ENCODE results near the gene COX7B. TPM values are rescaled to one million over a fixed set of nuclear protein-coding genes. Genes with fewer than 3 reads are reported as not detected.
"Not testable (repeated sequence)": the region's sequence is repeated elsewhere in the genome, so short reads cannot be mapped to it uniquely, and the experiment has no call there.

COX7B gene, protein sequence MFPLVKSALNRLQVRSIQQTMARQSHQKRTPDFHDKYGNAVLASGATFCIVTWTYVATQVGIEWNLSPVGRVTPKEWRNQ
- total RNA-seq: 222 and 228 TPM in 2 replicates

DNA sequence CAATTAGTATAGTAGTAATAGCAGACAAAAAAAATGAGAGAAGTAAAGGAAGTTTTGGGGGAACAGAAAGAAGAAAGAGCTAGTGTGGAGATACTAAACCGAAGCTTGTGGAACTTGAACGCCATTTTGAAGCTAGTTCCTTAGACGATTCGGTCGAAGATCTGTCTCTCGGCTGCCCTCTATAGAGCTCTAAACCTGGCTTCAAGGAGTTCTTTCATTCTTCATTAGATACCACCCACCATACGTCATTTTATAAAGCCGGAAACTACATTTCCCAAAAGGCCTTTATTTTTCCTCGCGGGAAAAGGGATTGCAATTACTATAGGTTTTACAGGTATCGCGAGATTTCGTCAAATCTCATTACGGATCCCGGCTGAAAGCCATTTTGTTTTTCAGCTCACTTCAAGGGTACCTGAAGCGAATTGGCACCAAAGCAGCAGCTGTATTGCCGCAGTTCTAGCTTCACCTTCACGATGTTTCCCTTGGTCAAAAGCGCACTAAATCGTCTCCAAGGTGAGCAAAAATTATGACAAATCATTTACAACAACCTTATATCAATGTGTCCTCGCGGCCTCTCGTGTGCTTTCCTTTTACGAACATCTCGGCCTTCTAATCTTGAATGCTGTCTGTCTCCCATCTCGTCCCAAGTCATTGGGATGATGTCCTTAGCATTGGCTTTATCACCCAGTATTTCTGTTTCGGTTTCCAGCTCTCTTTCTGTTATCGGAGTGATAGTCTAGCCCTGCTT is at the start of gene COX7B:
Gene COX7B (plus strand): TSS at position 388 of the 748 bp plus-strand sequence. CDS start 86 bp downstream, at position 474.
- Histone ChIP-seq H3K36me3 (ENCODE audit: control insufficient read depth, insufficient read depth, low read length) (no peaks in the 10 kb centered on the region), H3K4me3 (ENCODE audit: low read depth, low read length) (peak within 1 kb of the TSS; percentile 50), H3K27me3 (ENCODE audit: control insufficient read depth, insufficient read depth, low read length) (no peaks in the 10 kb centered on the region)
- peak; percentile 80 for DNase-seq (ENCODE audit: low read depth)
- TF ChIP-seq, protein P1, sequence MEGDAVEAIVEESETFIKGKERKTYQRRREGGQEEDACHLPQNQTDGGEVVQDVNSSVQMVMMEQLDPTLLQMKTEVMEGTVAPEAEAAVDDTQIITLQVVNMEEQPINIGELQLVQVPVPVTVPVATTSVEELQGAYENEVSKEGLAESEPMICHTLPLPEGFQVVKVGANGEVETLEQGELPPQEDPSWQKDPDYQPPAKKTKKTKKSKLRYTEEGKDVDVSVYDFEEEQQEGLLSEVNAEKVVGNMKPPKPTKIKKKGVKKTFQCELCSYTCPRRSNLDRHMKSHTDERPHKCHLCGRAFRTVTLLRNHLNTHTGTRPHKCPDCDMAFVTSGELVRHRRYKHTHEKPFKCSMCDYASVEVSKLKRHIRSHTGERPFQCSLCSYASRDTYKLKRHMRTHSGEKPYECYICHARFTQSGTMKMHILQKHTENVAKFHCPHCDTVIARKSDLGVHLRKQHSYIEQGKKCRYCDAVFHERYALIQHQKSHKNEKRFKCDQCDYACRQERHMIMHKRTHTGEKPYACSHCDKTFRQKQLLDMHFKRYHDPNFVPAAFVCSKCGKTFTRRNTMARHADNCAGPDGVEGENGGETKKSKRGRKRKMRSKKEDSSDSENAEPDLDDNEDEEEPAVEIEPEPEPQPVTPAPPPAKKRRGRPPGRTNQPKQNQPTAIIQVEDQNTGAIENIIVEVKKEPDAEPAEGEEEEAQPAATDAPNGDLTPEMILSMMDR (IDR thresholded peaks at IDR 0.05; ENCODE audit: insufficient read depth, low read length, poor library complexity, severe bottlenecking): peak; percentile 47

DNA sequence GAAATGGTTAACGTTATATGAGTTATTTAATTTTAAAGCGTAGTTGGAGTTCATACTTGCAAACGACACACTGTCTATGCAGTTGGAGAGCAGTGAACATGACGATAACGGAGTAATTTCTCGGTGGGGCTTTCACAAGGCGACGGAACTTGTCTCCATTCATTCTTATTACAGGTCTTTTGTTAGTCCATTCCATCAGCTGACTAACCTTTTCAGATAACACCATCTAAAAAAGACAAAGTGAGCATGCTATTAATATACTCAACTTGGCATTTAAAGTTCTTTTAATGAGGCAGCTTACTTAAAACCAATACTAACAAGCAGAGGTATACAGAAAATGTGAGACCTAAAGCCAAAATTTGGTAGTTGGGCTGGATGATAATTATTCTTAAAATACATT is 23.9 kb upstream of the COX7B start:
- TF ChIP-seq, protein P1 (IDR thresholded peaks at IDR 0.05; ENCODE audit: insufficient read depth, low read length, poor library complexity, severe bottlenecking): no peak
- H3K4me3 ChIP-seq (ENCODE audit: low read depth, low read length): no peak overlapping the region
- no peak for DNase-seq (ENCODE audit: low read depth)
- no peaks in the 10 kb centered on the region for H3K36me3 ChIP-seq (ENCODE audit: control insufficient read depth, insufficient read depth, low read length)
- H3K27me3 ChIP-seq (ENCODE audit: control insufficient read depth, insufficient read depth, low read length): no peaks in the 10 kb centered on the region

DNA sequence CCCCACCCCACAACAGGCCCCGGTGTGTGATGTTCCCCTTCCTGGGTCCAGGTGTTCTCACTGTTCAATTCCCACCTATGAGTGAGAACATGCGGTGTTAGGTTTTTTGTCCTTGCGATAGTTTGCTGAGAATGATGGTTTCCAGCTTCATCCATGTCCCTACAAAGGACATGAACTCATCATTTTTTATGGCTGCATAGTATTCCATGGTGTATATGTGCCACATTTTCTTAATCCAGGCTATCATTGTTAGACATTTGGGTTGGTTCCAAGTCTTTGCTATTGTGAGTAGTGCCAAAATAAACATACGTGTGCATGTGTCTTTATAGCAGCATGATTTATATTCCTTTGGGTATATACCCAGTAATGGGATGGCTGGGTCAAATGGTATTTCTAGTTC is 17.9 kb upstream of the COX7B start:
- not testable (repeated sequence) for H3K4me3 ChIP-seq (ENCODE audit: low read depth, low read length); H3K36me3 ChIP-seq (ENCODE audit: control insufficient read depth, insufficient read depth, low read length); DNase-seq (ENCODE audit: low read depth); H3K27me3 ChIP-seq (ENCODE audit: control insufficient read depth, insufficient read depth, low read length)

DNA sequence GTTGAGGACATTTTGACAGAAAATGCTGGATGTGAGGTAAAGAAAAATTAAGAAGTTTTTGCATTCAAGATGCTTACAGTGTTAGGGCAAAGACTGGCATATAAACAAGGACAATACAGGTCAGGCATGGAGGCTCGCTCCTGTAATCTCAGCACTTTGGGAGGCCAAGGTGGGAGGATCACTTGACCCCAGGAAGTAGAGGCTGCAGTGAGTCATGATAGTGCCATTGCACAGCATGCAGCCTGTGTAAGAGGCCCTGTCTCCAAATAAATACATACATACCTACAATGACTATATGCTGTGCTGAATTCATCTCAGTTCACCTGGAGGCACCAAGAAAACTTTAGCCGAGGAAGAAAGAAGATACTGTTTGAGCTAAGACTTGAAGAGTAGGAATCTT is 6.4 kb upstream of the COX7B start:
- no peaks in the 10 kb centered on the region for H3K27me3 ChIP-seq (ENCODE audit: control insufficient read depth, insufficient read depth, low read length)
- H3K36me3 ChIP-seq (ENCODE audit: control insufficient read depth, insufficient read depth, low read length): no peaks in the 10 kb centered on the region
- H3K4me3 ChIP-seq (ENCODE audit: low read depth, low read length): no peak overlapping the region
- TF ChIP-seq, protein P1 (IDR thresholded peaks at IDR 0.05; ENCODE audit: insufficient read depth, low read length, poor library complexity, severe bottlenecking): no peak
- DNase-seq (ENCODE audit: low read depth): no peak

DNA sequence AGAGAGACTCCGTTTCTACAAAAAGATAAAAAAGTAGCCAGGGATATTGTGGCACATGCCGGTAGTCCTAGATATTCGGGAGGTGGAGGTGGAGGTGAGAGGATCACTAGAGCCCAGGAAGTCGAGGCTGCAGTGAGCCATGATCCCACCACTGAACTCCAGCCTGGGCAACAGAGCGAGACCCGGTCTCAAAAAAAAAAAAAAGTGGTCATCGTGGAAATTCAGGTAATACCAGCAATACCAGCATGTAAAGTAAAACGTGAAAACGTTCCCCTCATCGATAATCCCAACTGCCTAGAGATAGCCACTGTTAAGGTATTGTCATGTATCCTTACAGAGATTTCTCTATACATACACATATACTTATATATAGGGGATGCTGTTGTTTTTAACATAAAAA is 5.6 kb upstream of the COX7B start:
- TF ChIP-seq, protein P1 (IDR thresholded peaks at IDR 0.05; ENCODE audit: insufficient read depth, low read length, poor library complexity, severe bottlenecking): no peak
- no peaks in the 10 kb centered on the region for H3K36me3 ChIP-seq (ENCODE audit: control insufficient read depth, insufficient read depth, low read length)
- H3K4me3 ChIP-seq (ENCODE audit: low read depth, low read length): no peak overlapping the region
- DNase-seq (ENCODE audit: low read depth): no peak
- no peaks in the 10 kb centered on the region for H3K27me3 ChIP-seq (ENCODE audit: control insufficient read depth, insufficient read depth, low read length)

DNA sequence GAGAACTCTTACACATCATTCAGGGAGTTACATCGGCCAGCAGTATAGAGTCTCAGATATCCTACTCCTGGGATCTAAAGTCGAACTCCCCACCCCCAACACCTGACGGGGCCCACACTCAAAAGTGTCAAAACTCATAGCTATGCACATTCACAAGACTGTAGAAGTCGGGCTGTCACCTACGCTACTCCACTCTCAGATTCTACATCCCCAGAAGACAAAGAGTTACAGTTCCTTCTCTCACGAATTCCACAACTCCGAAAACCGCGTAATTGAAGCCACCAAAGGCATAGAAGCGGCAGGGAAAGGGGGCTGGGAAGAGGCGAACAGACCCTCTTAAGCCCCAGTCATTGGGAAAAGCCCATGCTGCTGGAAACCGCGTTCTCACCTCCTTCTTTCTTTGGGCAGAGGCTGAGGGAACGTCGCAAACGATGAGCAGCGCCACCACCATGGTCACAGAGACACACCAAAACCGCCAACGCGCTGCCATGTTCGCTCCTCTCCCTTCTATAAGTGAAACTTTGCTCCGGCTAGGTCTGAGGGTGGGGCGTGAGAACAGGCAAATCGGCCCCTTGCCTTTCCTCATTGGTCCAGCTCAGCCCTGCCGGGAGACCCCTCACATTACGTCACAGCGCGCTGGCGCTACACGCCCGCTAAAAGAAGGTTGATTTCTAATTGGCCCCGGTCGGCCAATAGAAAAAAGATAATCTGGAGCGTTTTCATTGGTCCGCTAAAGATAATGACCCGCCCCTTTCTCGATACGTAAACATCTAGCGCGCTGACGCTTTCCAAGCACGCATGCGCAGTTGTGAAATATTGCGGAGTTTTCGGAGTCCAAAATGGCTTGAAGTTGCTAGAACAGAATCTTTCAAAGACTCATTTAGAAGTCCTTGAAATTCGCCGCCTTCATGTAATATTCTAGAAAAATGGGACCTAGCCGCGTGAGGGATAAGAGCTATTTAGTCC is 4.1 kb upstream of the COX7B start, which contains the start of gene MAGT1:
Gene MAGT1 (minus strand): TSS at position 515 of the 966 bp plus-strand sequence. CDS start 25 bp downstream, at position 490.
- Histone ChIP-seq H3K27me3 (ENCODE audit: control insufficient read depth, insufficient read depth, low read length) (no peaks in the 10 kb centered on the region), H3K36me3 (ENCODE audit: control insufficient read depth, insufficient read depth, low read length) (no peaks in the 10 kb centered on the region), H3K4me3 (ENCODE audit: low read depth, low read length) (peak within 1 kb of the TSS; percentile 70)
- peak; percentile 79 for DNase-seq (ENCODE audit: low read depth)
- TF ChIP-seq, protein P1 (IDR thresholded peaks at IDR 0.05; ENCODE audit: insufficient read depth, low read length, poor library complexity, severe bottlenecking): no peak

Data from kidney epithelial cell (primary cell).